Measurements from ENCODE around the gene MPZL2. TPM values are rescaled to one million over a fixed set of nuclear protein-coding genes. Genes with fewer than 3 reads are reported as not detected.

The MPZL2 gene
- total and polyA plus RNA-seq, 10 of the 15 experiments (the other 5 are each of a cell fraction or from before 2014, with no cell fraction given): 0.81 to 4.8 (median 3.1) TPM

DNA sequence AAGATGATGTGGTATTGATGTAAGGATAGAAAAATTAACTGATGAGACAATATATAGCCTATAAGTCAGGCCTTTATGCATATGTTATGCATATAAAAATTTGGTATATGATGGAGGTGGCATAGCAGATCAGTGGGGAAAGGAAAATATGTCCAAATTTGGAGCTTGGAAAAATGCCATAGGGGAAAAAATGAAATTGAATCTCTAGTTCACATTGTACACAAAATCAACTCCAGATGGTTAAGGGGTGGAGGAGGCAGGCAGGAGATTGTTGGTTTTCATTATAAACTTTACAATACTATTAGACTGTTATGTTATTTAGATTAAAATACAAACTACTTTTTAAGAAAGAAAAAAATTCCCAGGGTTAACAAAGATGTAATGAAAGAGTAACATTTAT, 25.3 kb upstream of the MPZL2 start:
- Histone ChIP-seq H3K9ac (ENCODE audit: control insufficient read depth, insufficient read depth, low read length) (no peak overlapping the region), H4K20me1 (ENCODE audit: control insufficient read depth, insufficient read depth) (no peaks in the 10 kb centered on the region), H3K27ac (ENCODE audit: control insufficient read depth, insufficient read depth) (no peak overlapping the region), H3K4me2 (ENCODE audit: control insufficient read depth, insufficient read depth) (no peak overlapping the region), H3K27me3 (replicated peaks in 1 of 2; ENCODE audit: control insufficient read depth in 2 of 2, insufficient read depth in 2 of 2, low read length in 1 of 2) (no peaks in the 10 kb centered on the region; a peak in 2 of 4 replicates), H3K4me1 (ENCODE audit: control insufficient read depth, insufficient read depth, low read length) (no peaks in the 10 kb centered on the region), H3K79me2 (ENCODE audit: control insufficient read depth, insufficient read depth, low read length) (no peaks in the 10 kb centered on the region), H3K4me3 (no peak overlapping the region), H2AFZ (ENCODE audit: control insufficient read depth, low read depth, low read length) (no peak overlapping the region), H3K36me3 (ENCODE audit: control insufficient read depth in 2 of 2, insufficient read depth in 2 of 2, low read length in 1 of 2) (no peaks in the 10 kb centered on the region), H3K9me3 (replicated peaks; ENCODE audit: control insufficient read depth, insufficient read depth, low read length) (no peaks in the 10 kb centered on the region)
- BruUV-seq (replicated peaks): no TSS peak
- FAIRE-seq: no peak
- CTCF ChIA-PET: interaction anchor here (1.0 to 4.7 kb wide), 10 partner anchors 16 to 146 kb away, joined by 3 to 41 read pairs (median 4); no protein-coding TSS in a partner anchor
- TF ChIP-seq RCOR1 (conservative IDR thresholded peaks at IDR 0.05; ENCODE audit: low read depth, low read length): no peak
- TF ChIP-seq PAX8 (IDR thresholded peaks at IDR 0.05): no peak
- TF ChIP-seq CBX5 (IDR thresholded peaks at IDR 0.05; ENCODE audit: low read depth): no peak
- TF ChIP-seq, protein P1, sequence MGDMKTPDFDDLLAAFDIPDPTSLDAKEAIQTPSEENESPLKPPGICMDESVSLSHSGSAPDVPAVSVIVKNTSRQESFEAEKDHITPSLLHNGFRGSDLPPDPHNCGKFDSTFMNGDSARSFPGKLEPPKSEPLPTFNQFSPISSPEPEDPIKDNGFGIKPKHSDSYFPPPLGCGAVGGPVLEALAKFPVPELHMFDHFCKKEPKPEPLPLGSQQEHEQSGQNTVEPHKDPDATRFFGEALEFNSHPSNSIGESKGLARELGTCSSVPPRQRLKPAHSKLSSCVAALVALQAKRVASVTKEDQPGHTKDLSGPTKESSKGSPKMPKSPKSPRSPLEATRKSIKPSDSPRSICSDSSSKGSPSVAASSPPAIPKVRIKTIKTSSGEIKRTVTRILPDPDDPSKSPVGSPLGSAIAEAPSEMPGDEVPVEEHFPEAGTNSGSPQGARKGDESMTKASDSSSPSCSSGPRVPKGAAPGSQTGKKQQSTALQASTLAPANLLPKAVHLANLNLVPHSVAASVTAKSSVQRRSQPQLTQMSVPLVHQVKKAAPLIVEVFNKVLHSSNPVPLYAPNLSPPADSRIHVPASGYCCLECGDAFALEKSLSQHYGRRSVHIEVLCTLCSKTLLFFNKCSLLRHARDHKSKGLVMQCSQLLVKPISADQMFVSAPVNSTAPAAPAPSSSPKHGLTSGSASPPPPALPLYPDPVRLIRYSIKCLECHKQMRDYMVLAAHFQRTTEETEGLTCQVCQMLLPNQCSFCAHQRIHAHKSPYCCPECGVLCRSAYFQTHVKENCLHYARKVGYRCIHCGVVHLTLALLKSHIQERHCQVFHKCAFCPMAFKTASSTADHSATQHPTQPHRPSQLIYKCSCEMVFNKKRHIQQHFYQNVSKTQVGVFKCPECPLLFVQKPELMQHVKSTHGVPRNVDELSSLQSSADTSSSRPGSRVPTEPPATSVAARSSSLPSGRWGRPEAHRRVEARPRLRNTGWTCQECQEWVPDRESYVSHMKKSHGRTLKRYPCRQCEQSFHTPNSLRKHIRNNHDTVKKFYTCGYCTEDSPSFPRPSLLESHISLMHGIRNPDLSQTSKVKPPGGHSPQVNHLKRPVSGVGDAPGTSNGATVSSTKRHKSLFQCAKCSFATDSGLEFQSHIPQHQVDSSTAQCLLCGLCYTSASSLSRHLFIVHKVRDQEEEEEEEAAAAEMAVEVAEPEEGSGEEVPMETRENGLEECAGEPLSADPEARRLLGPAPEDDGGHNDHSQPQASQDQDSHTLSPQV (IDR thresholded peaks at IDR 0.05): no peak
- TF ChIP-seq SIN3A (IDR thresholded peaks at IDR 0.05; ENCODE audit: low read depth, low read length): no peak
- TF ChIP-seq SREBF1 (IDR thresholded peaks at IDR 0.05; ENCODE audit: low read length): no peak
- TF ChIP-seq POU2F2 (IDR thresholded peaks at IDR 0.05; ENCODE audit: borderline replicate concordance, low read depth, low read length): no peak
- TF ChIP-seq TCF3 (IDR thresholded peaks at IDR 0.05; ENCODE audit: borderline replicate concordance, insufficient read depth, low read depth, low read length): no peak
- TF ChIP-seq RAD21 (IDR thresholded peaks at IDR 0.05; ENCODE audit: insufficient read depth, low read depth, low read length): no peak
- TF ChIP-seq, protein P2, sequence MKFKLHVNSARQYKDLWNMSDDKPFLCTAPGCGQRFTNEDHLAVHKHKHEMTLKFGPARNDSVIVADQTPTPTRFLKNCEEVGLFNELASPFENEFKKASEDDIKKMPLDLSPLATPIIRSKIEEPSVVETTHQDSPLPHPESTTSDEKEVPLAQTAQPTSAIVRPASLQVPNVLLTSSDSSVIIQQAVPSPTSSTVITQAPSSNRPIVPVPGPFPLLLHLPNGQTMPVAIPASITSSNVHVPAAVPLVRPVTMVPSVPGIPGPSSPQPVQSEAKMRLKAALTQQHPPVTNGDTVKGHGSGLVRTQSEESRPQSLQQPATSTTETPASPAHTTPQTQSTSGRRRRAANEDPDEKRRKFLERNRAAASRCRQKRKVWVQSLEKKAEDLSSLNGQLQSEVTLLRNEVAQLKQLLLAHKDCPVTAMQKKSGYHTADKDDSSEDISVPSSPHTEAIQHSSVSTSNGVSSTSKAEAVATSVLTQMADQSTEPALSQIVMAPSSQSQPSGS (IDR thresholded peaks at IDR 0.05; ENCODE audit: low read length): no peak
- TF ChIP-seq, protein P3, sequence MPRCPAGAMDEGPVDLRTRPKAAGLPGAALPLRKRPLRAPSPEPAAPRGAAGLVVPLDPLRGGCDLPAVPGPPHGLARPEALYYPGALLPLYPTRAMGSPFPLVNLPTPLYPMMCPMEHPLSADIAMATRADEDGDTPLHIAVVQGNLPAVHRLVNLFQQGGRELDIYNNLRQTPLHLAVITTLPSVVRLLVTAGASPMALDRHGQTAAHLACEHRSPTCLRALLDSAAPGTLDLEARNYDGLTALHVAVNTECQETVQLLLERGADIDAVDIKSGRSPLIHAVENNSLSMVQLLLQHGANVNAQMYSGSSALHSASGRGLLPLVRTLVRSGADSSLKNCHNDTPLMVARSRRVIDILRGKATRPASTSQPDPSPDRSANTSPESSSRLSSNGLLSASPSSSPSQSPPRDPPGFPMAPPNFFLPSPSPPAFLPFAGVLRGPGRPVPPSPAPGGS (IDR thresholded peaks at IDR 0.05; ENCODE audit: borderline replicate concordance, insufficient read depth, low read depth, low read length, poor library complexity, severe bottlenecking): no peak
- no peak for TF ChIP-seq TARDBP (IDR thresholded peaks at IDR 0.05; ENCODE audit: borderline replicate concordance)
- TF ChIP-seq MTA3 (IDR thresholded peaks at IDR 0.05; ENCODE audit: borderline replicate concordance, low read length): no peak
- no peak for TF ChIP-seq BACH1 (IDR thresholded peaks at IDR 0.05; ENCODE audit: borderline replicate concordance)
- TF ChIP-seq, protein P4, sequence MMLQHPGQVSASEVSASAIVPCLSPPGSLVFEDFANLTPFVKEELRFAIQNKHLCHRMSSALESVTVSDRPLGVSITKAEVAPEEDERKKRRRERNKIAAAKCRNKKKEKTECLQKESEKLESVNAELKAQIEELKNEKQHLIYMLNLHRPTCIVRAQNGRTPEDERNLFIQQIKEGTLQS (IDR thresholded peaks at IDR 0.05; ENCODE audit: borderline replicate concordance, extremely low read depth, low read depth, low read length): no peak
- TF ChIP-seq EP300 (IDR thresholded peaks at IDR 0.05; ENCODE audit: borderline replicate concordance in 1 of 2, control insufficient read depth in 1 of 2, low read depth in 2 of 2, low read length in 2 of 2): no peak
- POLR2A ChIA-PET: no interaction called here
- no peak for ATAC-seq
- DNase-seq (ENCODE audit: low read depth, low spot score): no peak
- RAD21 ChIA-PET (ENCODE audit: unreplicated experiment): interaction anchor here (0.5 to 5.9 kb wide), 7 partner anchors 9 to 193 kb away, joined by 3 to 71 read pairs (median 4); no protein-coding TSS in a partner anchor
- SMC1A ChIA-PET (ENCODE audit: uncharacterized antibody, unreplicated experiment): interaction anchor here (0.7 to 7.0 kb wide), 7 partner anchors 12 to 94 kb away, joined by 3 to 77 read pairs (median 4); partner anchors contain the start of gene MPZL2
- intact Hi-C loops (cut with micrococcal nuclease; ENCODE audit: unreplicated experiment) (no loop called here), in situ Hi-C loops (cut with MboI) (no loop called here)

Data from GM12878 (cell line).